CD14-positive monocyte (primary cell): ENCODE data around the gene CECR2. TPM values are rescaled to one million over a fixed set of nuclear protein-coding genes. Genes with fewer than 3 reads are reported as not detected.

Experiments used
- DNase-seq, 3 donors: peaks; one replicate each; pipeline ENCODE4 v3.0.0-alpha.2; 2011 to 2022
- H2AFZ ChIP-seq: 2 replicates; pipeline ENCODE4 v1.6.0; 2012; ENCODE audit warnings: mild to moderate bottlenecking, low read depth, low read length, inconsistent platforms; ENCODE audit not compliant: insufficient read depth, poor library complexity, severe bottlenecking
- H3K27ac ChIP-seq, 2 donors: 1 replicate in 1 of 2; 2 replicates in 1 of 2; pipeline ENCODE4 v1.5.1; 2012 to 2013; ENCODE audit warnings: low read length in 2 of 2, control low read depth in 1 of 2, inconsistent platforms in 1 of 2, low read depth in 1 of 2, mild to moderate bottlenecking in 1 of 2
- H3K27me3 ChIP-seq, 2 donors: one replicate each; pipeline versions ENCODE4 v1.6.0 to v1.6.1; 2011 to 2013; ENCODE audit warnings: low read length in 2 of 2; ENCODE audit not compliant: control insufficient read depth in 2 of 2, insufficient read depth in 2 of 2
- H3K36me3 ChIP-seq, 2 donors: replicated peaks in 1 of 2; 1 replicate in 1 of 2; 2 replicates in 1 of 2; pipeline versions ENCODE4 v1.5.1 to v1.6.1; 2012 to 2013; ENCODE audit warnings: low read length in 2 of 2, control low read depth in 1 of 2, inconsistent platforms in 1 of 2, mild to moderate bottlenecking in 1 of 2; ENCODE audit not compliant: insufficient read depth in 2 of 2, control insufficient read depth in 1 of 2
- H3K4me1 ChIP-seq, 2 donors: 1 replicate in 1 of 2; 2 replicates in 1 of 2; pipeline versions ENCODE4 v1.5.1 to v1.6.1; 2012 to 2013; ENCODE audit warnings: low read length in 2 of 2, control low read depth in 1 of 2, inconsistent platforms in 1 of 2, mild to moderate bottlenecking in 1 of 2, moderate library complexity in 1 of 2; ENCODE audit not compliant: insufficient read depth in 2 of 2, control insufficient read depth in 1 of 2
- H3K4me2 ChIP-seq: replicated peaks from 2 replicates; pipeline ENCODE3; 2012; ENCODE audit warnings: low read length, moderate library complexity, mild to moderate bottlenecking; ENCODE audit not compliant: poor library complexity, severe bottlenecking; ENCODE audit errors: extremely low read depth
- H3K4me3 ChIP-seq, 3 experiments: fragments of 200-600 bp in 1 of 3; sonication (generic) in 1 of 3; replicated peaks in 1 of 3; 1 replicate in 2 of 3; 2 replicates in 1 of 3; pipeline ENCODE4 v1.5.1; 2011 to 2013; ENCODE audit warnings: low read length in 3 of 3, mild to moderate bottlenecking in 3 of 3, control low read depth in 2 of 3, low read depth in 2 of 3, inconsistent platforms in 1 of 3, moderate library complexity in 1 of 3
- H3K79me2 ChIP-seq: 2 replicates; pipeline ENCODE4 v1.6.0; 2012; ENCODE audit warnings: mild to moderate bottlenecking, control low read depth, inconsistent platforms, low read length, moderate library complexity; ENCODE audit not compliant: insufficient read depth
- H3K9ac ChIP-seq: 2 replicates; pipeline ENCODE4 v1.6.0; 2017; ENCODE audit warnings: low read length, mild to moderate bottlenecking; ENCODE audit not compliant: insufficient read depth, poor library complexity, severe bottlenecking
- H3K9me3 ChIP-seq, 2 donors: replicated peaks in 1 of 2; 1 replicate in 1 of 2; 2 replicates in 1 of 2; pipeline versions ENCODE4 v1.5.1 to v1.6.1; 2012 to 2013; ENCODE audit warnings: low read length in 2 of 2, control low read depth in 1 of 2; ENCODE audit not compliant: control insufficient read depth in 1 of 2, insufficient read depth in 1 of 2
- H4K20me1 ChIP-seq: 2 replicates; pipeline ENCODE4 v1.6.0; 2012; ENCODE audit warnings: mild to moderate bottlenecking, low read length, control low read depth, moderate library complexity; ENCODE audit not compliant: insufficient read depth
- H3K27ac Mint-ChIP-seq, 7 donors: one replicate each; pipeline ENCODE4 v1.8.0; 2020; ENCODE audit warnings: mild to moderate bottlenecking in 7 of 7, mixed read lengths in 7 of 7, moderate library complexity in 6 of 7, inconsistent platforms in 2 of 7
- H3K27me3 Mint-ChIP-seq, 3 donors: one replicate each; pipeline ENCODE4 v1.8.0; 2021 to 2022; ENCODE audit warnings: low read depth in 3 of 3, mild to moderate bottlenecking in 3 of 3, mixed read lengths in 3 of 3, moderate library complexity in 3 of 3, inconsistent platforms in 1 of 3
- H3K36me3 Mint-ChIP-seq, 2 donors: one replicate each; pipeline ENCODE4 v1.8.0; 2020; ENCODE audit warnings: mixed read lengths in 2 of 2, inconsistent platforms in 1 of 2, mild to moderate bottlenecking in 1 of 2
- H3K4me1 Mint-ChIP-seq: one replicate; pipeline ENCODE4 v1.8.0; 2020; ENCODE audit warnings: mild to moderate bottlenecking, mixed read lengths
- H3K4me3 Mint-ChIP-seq, 2 donors: one replicate each; pipeline ENCODE4 v1.8.0; 2020; ENCODE audit warnings: mild to moderate bottlenecking in 2 of 2, mixed read lengths in 2 of 2, moderate library complexity in 1 of 2
- H3K9me3 Mint-ChIP-seq, 7 donors: one replicate each; pipeline ENCODE4 v1.8.0; 2020 to 2022; ENCODE audit warnings: mixed read lengths in 7 of 7, mild to moderate bottlenecking in 6 of 7, moderate library complexity in 6 of 7, inconsistent platforms in 2 of 7
- WGBS: methylation state at CpG from one replicate; pipeline ENCODE4 v1.1.5; 2013; ENCODE audit warnings: missing lambda C conversion rate; ENCODE audit not compliant: insufficient coverage; 5-methylcytosine and 5-hydroxymethylcytosine counted together
- intact Hi-C, 2 donors: fragments of 100-400 bp; cut with micrococcal nuclease; formaldehyde crosslinking; loops; one replicate each; pipeline versions ENCODE4 v1.15.0 to v1.15.1; 2023
- polyA plus RNA-seq, 3 donors: library from polyadenylated mRNA; depleted of rRNA in 1 of 3; unstranded in 2 of 3; stranded (reverse) in 1 of 3; fragments of 300-500 nt in 2 of 3; fragments of >200 nt in 1 of 3; fragmentation: Illumina TruSeq in 2 of 3; gene quantifications; 1 replicate in 2 of 3; 2 replicates in 1 of 3; pipeline ENCODE4 v1.2.3, GENCODE V29; 2012 to 2021
- TF ChIP-seq, protein P1 (sequence below): fragments of 200-600 bp; IDR thresholded peaks from one replicate; pipeline ENCODE4 v1.8.0; 2022; ENCODE audit warnings: antibody characterized with exemption, mild to moderate bottlenecking

The CECR2 gene
- polyA plus RNA-seq, 3 donors: 0.02 to 0.29 (median 0.24) TPM

DNA sequence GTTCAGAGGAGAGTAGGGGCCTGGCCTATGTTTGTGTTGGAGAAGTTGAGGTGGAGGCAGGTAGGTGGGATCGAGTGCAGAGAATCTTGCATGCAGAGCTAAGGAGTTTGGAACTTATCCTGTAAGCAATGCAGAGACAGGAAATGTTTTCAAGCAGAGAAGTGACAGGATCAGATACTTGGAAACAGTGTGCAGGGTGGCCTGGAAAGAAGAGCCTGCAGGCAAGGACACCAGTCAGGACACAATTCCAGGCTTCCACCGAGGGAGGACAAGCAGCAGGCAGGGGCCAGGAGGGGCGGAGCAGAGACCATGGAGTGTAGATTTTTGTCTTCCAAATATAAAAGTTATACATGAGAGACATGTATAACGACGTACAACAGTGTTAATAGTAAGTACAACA is 26.9 kb upstream of the CECR2 start:
- H3K27ac ChIP-seq: no peak overlapping the region
- peaks cover 0 to 4% of the 10 kb centered on the region in 2 donors for H3K27me3 ChIP-seq
- H3K4me3 ChIP-seq: no peak overlapping the region
- TF ChIP-seq, protein P1, sequence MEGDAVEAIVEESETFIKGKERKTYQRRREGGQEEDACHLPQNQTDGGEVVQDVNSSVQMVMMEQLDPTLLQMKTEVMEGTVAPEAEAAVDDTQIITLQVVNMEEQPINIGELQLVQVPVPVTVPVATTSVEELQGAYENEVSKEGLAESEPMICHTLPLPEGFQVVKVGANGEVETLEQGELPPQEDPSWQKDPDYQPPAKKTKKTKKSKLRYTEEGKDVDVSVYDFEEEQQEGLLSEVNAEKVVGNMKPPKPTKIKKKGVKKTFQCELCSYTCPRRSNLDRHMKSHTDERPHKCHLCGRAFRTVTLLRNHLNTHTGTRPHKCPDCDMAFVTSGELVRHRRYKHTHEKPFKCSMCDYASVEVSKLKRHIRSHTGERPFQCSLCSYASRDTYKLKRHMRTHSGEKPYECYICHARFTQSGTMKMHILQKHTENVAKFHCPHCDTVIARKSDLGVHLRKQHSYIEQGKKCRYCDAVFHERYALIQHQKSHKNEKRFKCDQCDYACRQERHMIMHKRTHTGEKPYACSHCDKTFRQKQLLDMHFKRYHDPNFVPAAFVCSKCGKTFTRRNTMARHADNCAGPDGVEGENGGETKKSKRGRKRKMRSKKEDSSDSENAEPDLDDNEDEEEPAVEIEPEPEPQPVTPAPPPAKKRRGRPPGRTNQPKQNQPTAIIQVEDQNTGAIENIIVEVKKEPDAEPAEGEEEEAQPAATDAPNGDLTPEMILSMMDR: no peak
- intact Hi-C loops: no loop called here
- H4K20me1 ChIP-seq: no peaks in the 10 kb centered on the region
- H3K4me1 Mint-ChIP-seq: peaks cover 6% of the 10 kb centered on the region
- no peak overlapping the region for H3K4me3 Mint-ChIP-seq
- H3K36me3 Mint-ChIP-seq: no peaks in the 10 kb centered on the region
- peaks cover 0 to 2% (median 0%) of the 10 kb centered on the region in 7 donors for H3K9me3 Mint-ChIP-seq
- WGBS: 91% methylated on average over 3 of the region's 5 CpGs
- no peak overlapping the region for H3K9ac ChIP-seq
- H3K4me2 ChIP-seq: no peak overlapping the region
- peaks cover 0 to 4% of the 10 kb centered on the region in 2 donors for H3K4me1 ChIP-seq
- H3K27ac Mint-ChIP-seq: peak overlapping the region in 1 of 7 donors; percentile 12
- DNase-seq: no peak
- no peak overlapping the region for H2AFZ ChIP-seq
- peaks cover 3 to 18% (median 7%) of the 10 kb centered on the region in 3 donors for H3K27me3 Mint-ChIP-seq
- H3K36me3 ChIP-seq: no peaks in the 10 kb centered on the region
- H3K79me2 ChIP-seq: no peaks in the 10 kb centered on the region
- H3K9me3 ChIP-seq: no peaks in the 10 kb centered on the region

DNA sequence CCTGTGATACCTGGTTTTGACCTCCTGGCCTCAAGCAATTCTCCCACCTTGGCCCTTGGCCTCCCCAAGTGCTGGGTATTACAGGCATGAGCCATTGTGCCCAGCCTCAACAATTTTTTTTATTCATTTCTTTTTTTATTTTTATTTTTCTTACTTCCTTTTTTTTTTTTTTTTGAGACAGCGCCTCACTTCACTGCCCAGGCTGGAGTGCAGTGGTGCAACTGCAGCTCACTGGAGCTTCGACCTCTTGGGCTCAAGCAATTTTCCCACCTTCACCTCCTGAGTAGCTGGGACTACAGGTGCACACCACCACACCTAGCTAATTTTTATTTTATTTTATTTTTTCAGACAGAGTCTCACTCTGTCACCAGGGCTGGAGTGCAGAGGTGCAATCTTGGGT is 25.5 kb upstream of the CECR2 start:
- H3K9ac ChIP-seq: no peak overlapping the region
- H3K4me2 ChIP-seq: no peak overlapping the region
- DNase-seq: no peak
- H4K20me1 ChIP-seq: no peaks in the 10 kb centered on the region
- no peak overlapping the region for H3K4me3 ChIP-seq
- Mint-ChIP-seq H3K4me3 (no peak overlapping the region), H3K27ac (no peak overlapping the region), H3K4me1 (peaks cover 6% of the 10 kb centered on the region), H3K27me3 (peaks cover 3 to 13% (median 7%) of the 10 kb centered on the region in 3 donors), H3K36me3 (no peaks in the 10 kb centered on the region), H3K9me3 (peaks cover 0 to 4% (median 0%) of the 10 kb centered on the region in 7 donors)
- H3K4me1 ChIP-seq: peaks cover 0 to 4% of the 10 kb centered on the region in 2 donors
- WGBS: 60% methylated on average over 1 of the region's 2 CpGs
- TF ChIP-seq, protein P1: no peak
- no peak overlapping the region for H2AFZ ChIP-seq
- H3K79me2 ChIP-seq: no peaks in the 10 kb centered on the region
- no peak overlapping the region for H3K27ac ChIP-seq
- H3K9me3 ChIP-seq: no peaks in the 10 kb centered on the region
- peaks cover 0 to 3% of the 10 kb centered on the region in 2 donors for H3K27me3 ChIP-seq
- intact Hi-C loops: no loop called here
- no peaks in the 10 kb centered on the region for H3K36me3 ChIP-seq
